ENCODE data around the gene FAM78B.

The FAM78B gene

GRCh38 chr1:166119471-166119965, 47.3 kb downstream of the FAM78B start:
- no peak for DNase-seq (ENCODE audit: low read depth)

- DNase-seq (ENCODE audit: low read depth) = no peak
Measured at GRCh38 chr1:166117776-166118175, 49.0 kb downstream of the FAM78B start.

- no peak for DNase-seq (ENCODE audit: low read depth)
Measured at GRCh38 chr1:166116026-166116425, 50.8 kb downstream of the FAM78B start.

- DNase-seq (ENCODE audit: low read depth) = no peak
Measured at GRCh38 chr1:166114419-166114818, 52.4 kb downstream of the FAM78B start.

GRCh38 chr1:166113630-166114029, 53.2 kb downstream of the FAM78B start:
- DNase-seq (ENCODE audit: low read depth) = no peak

- DNase-seq (ENCODE audit: low read depth) = no peak
Measured at GRCh38 chr1:166113031-166113430, 53.8 kb downstream of the FAM78B start.

- no peak for DNase-seq (ENCODE audit: low read depth)
Measured at GRCh38 chr1:166112425-166112824, 54.4 kb downstream of the FAM78B start.

- DNase-seq (ENCODE audit: low read depth) = no peak
Measured at GRCh38 chr1:166111430-166111829, 55.4 kb downstream of the FAM78B start.

- no peak for DNase-seq (ENCODE audit: low read depth)
Measured at GRCh38 chr1:166090244-166090643, 76.6 kb downstream of the FAM78B start.

- no peak for DNase-seq (ENCODE audit: low read depth)
Measured at GRCh38 chr1:166089804-166090203, 77.0 kb downstream of the FAM78B start.

GRCh38 chr1:166088572-166088955, 78.2 kb downstream of the FAM78B start:
- no peak for DNase-seq (ENCODE audit: low read depth)

- no peak for DNase-seq (ENCODE audit: low read depth)
Measured at GRCh38 chr1:166087734-166088571, 78.8 kb downstream of the FAM78B start.

- no peak for DNase-seq (ENCODE audit: low read depth)
Measured at GRCh38 chr1:166086113-166086883, 80.5 kb downstream of the FAM78B start.

GRCh38 chr1:166084613-166085012, 82.2 kb downstream of the FAM78B start:
- DNase-seq (ENCODE audit: low read depth) = no peak

GRCh38 chr1:166083887-166084286, 82.9 kb downstream of the FAM78B start:
- DNase-seq (ENCODE audit: low read depth) = no peak

- no peak for DNase-seq (ENCODE audit: low read depth)
Measured at GRCh38 chr1:166082601-166083000, 84.2 kb downstream of the FAM78B start.

GRCh38 chr1:166080967-166081870, 85.6 kb downstream of the FAM78B start:
- DNase-seq (ENCODE audit: low read depth) = no peak

GRCh38 chr1:166080277-166080966, 86.4 kb downstream of the FAM78B start:
- no peak for DNase-seq (ENCODE audit: low read depth)

GRCh38 chr1:166079276-166079675, 87.5 kb downstream of the FAM78B start:
- DNase-seq (ENCODE audit: low read depth) = no peak

- DNase-seq (ENCODE audit: low read depth) = no peak
Measured at GRCh38 chr1:166073489-166073888, 93.3 kb downstream of the FAM78B start.

GRCh38 chr1:166069390-166069789, 97.4 kb downstream of the FAM78B start:
- no peak for DNase-seq (ENCODE audit: low read depth)
